ENCODE data around the gene LAMA4.

- TF ChIP-seq CTCF (IDR thresholded peaks at IDR 0.05): no peak
- TF ChIP-seq POLR2A (IDR thresholded peaks at IDR 0.05): no peak
Measured at GRCh38 chr6:112204350-112204706, 50.0 kb downstream of the LAMA4 start.
